ENCODE measurements around the gene GPC6.

The GPC6 gene

DNA sequence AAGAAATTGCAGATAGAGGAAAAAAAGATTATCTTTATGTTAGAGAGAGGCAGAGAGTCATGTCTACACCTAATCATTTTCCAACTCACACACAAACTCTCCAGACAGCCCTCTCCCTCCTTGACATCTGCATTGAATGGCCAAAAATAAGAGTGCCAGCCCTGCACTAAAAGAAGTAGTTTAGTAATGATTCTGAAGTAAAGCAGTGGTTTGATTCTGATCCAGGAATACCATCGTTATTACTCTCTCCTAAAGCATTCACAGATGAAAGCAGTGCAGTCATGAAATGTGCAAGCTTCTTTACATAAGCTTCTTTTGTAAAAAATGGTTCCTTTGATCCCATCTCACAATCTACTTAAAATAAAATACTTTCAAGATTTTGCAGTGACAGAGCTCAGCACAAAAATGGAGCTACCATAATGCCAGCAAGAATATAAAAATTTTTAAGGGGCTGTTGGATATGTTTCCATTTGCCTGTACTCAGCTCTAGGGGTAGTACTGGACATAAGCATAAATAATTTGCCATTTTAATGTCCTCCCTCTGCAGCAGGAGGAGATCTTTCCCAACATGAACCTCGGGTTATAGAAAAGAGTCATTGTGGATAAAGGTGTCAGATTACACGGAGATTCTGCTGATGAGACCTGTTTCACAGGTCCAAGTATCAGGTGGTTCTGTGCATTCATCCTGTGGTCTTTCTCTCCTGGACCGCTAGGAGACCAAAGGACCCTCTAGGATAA, 846.6 kb downstream of the GPC6 start:
- no peak for DNase-seq

DNA sequence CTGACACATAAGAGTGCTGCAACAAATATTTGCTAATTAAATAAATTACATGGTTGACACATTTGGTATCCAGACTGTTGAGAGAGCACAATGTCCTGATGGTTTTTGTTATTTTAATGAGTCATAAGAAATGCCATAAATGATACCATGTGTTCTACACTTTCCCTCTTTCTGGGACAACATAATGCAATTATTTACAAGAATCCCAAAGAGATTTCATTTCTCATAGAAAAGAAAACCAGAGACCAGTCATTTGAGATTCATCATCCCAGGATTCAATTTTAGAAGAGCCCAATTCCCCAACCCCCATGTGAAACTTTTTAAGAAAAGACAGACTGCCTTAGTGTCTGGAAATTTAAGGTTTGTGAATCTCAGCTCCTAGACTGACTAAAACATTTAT, 853.3 kb downstream of the GPC6 start:
- no peak for DNase-seq

DNA sequence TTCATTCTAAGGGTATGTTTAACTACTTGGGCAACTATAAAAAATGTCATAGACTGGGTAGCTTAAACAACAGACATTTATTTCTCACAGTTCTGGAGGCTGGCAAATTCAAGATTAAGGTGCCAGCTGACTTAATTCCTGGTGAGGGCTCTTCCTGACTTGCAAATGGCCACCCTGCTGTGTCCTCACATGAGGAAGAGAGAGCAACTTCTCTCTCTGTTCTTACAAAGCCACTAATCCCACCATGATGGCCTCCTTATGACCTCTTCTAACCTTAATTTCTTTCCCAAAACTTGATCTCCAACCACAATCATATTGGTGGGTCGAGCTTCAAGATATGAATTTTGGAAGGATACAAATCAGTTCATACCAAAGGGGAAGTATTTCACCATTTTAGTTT, 853.9 kb downstream of the GPC6 start:
- no peak for DNase-seq

DNA sequence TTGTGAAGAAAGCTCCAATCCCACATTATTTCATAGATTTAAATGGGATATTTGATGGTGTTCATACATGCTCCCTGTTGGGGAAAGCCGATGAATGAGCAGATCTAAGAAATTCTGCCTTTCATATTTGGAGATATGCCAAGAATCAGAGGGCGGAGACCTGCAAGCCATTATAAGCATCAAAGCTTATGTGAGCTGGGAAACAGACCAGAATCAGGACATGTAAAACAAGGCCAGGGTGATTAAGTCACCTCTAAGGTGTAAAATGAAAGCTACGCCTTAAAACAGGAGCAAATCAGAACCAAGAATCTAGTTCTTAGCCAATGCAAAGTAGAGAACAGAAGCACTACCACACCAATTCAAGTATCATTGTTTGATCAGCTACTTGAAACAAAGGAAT, 860.5 kb downstream of the GPC6 start:
- DNase-seq = no peak

DNA sequence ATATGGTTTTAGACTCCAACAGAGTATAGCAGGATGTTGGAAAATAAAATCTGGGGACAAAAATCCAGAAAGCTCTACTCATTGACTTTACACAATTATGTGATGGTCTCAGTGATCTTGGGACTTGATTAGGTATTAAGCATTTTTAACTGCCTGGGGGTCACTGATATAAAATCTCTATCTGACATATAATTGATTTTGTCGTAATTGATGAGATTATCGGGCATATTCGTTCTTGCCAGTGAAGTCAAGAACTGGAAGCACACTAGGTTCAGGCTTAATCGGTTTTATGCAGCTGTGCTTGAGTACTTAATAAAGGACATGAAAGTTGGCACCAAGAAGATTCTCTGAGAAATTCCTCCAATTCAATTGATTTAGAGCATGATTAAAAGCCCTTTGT, 862.1 kb downstream of the GPC6 start:
- DNase-seq = no peak

DNA sequence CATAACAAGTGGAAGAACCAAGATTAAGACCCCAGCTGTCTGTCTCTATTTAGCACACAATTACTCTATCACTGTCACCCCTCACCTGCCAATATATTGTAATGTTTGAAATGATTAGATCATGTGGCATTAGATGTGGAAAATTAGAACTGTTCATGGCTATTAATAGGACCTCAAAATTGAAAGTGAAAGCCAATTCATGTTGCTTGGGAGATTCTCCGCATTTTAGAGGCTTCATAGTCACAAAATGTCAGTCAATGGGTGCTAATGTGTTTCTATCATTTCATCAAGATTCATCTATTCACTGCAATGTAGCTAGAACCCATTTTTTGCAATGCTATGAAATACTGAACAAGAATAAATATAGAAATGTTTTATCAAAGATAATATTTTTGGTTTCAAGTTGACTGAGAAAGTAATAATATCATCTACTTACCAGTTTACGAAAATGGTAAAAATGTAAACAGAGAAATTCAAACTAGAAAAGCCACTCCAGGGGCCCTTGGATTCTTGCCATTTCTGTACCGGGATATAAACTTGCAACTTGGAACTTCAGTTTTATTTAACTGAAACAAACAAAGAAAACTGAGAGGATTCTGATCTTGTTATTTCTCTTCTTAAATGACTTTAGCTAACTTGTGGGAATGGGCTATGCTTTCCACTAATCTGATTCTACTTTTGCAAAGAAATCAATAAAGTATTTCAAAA, 864.3 kb downstream of the GPC6 start:
- no peak for DNase-seq

DNA sequence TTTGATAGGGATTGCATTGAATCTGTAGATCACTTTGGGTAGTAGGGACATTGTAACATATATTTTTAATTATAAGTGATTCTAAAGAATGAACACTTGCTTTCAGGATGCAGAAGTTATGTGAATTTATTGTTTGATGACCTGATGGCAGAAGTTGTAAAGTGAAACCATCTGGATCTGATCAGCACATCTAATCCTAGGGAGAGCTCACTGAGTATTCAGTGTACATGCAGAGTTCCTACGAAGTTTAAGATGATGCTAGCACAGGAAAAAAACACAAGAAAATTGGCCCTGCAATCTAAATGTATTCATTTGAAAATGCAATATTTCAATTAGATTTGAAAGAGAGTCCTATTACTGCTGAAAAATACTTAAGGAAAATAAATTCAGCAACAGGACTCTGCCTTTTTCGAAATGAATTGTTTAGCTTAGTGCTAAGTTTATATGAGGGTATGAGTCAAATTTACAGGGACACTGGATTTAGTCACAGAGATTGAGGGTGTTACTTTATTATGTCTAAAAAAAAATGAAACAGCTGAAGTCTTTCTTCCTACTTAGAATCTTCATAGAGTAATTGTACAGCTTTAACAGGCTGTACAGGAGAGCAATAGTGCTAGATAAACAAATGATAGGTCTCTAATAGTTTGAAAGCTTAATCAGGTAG, 867.2 kb downstream of the GPC6 start:
- DNase-seq = no peak

DNA sequence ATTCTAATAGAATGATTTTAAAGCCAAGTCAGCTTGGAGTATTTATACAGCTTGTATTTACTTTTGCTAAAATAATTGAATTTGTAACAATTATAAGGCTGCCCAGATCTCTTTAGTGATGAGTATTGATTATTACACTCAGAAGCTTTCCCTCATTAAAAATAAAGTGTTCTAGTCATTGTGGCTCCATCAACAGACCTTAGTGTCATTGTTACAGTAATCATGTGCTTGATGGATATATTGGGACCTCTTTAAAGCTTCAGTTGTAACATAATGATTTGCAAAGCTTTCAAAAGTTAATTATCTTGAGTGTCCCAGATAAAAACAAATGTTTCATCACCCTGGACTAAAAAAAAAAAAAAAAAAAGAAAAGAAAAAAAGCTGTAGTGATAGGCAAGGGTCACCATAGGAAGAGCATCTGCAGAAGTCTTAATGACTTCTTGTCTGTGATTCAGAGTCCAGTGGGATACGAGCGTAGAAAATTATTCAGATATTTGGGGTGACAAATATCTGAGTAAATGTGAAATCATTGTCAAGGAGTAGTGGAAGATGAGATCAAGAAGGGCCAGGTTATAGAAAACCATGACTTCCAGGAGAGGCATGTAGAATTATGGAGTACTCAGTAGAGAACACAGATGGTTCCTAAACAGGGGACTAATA, 883.2 kb downstream of the GPC6 start:
- DNase-seq = no peak

DNA sequence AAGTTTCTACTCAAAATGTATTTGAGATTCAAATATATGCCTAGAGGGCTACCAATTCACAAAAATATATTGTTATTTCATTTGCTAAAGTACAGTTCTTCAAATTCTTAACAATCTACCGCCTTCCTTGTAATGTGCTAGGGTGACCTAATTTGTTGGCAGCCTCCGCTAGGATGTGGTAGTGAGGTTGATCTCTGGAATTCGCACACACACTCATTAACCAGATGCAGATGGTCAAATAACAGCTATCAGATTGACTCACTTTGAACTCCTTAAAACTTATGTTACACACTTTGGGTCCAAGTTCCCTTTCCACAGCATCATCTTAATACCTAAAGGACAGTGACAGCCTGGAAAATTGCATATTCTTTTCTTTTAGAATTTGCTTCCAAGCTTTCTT, 885.6 kb downstream of the GPC6 start:
- no peak for DNase-seq

DNA sequence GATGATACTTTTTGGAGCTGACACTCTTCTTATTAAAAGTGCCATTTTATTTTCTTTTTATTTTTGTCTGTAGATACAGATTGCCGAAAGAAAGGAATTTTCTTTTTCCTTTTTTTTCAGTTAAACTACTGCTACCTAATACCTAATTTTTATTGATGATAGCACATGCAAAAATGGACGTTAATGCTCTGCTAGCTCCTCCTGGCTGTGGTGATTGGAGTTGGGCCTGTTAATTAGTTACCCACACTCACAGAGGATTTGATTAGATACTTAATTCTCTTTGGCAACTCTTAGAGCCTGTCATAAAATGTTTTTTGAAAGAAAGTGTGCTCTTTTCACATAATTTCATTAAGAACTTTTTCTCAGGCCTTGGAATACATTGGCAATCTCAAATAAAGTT, 886.1 kb downstream of the GPC6 start:
- DNase-seq = no peak

DNA sequence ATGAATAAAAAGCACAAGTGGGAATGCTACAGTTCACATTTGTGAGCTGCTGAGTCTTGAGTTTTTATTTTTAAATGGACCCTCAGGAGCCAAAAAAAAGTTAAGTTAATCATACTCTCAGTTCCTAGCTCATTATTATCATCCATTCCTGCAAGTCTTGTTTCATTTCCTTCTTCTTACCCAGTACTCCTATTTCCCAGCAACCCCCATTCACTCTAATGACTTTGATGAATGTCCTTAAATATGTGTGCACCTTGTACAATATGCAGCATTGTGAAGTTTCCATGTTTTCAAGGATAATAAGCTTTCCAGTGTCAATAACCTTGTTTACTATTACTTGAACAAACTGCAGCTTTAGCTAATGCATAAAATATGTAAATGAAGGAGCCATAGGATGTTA, 886.6 kb downstream of the GPC6 start:
- DNase-seq = no peak

DNA sequence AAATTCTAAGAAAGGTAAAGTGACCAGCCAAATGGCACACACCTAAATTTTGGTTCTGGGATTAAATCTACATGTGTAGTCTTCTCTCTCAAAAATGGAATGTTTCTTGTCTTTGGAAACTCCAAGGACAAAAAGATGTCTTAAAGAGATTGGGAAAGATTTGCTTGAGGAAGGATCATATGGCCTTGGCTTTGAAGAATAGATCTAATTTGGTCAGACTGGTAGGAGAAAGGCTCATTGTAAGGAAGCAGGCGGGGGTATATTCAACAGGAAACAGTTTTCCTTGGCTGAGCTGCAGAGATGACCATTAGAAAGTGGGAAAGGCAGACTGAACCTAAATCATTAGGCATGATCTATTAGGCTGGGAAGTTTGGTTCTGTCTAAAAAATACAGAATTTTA, 887.6 kb downstream of the GPC6 start:
- no peak for DNase-seq

DNA sequence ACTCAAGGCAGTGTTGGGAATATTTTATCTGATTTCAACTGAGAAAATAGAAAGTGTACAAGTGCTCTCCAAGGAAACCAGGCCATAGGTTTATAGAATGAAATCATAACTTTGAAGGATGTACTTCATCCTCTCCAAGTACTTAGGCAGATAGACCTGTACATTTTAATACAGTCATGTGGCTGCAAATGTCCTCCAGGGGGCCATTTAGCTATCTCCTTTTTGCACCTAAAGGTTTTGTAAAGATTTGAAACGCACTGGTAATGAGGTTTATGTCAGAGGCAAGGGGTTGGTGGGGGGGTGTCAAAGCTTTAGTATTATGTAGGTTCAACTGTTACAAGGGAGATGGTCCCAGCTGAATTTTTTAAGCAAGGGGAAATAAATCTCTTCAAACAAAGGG, 888.4 kb downstream of the GPC6 start:
- peak; percentile 14 for DNase-seq

DNA sequence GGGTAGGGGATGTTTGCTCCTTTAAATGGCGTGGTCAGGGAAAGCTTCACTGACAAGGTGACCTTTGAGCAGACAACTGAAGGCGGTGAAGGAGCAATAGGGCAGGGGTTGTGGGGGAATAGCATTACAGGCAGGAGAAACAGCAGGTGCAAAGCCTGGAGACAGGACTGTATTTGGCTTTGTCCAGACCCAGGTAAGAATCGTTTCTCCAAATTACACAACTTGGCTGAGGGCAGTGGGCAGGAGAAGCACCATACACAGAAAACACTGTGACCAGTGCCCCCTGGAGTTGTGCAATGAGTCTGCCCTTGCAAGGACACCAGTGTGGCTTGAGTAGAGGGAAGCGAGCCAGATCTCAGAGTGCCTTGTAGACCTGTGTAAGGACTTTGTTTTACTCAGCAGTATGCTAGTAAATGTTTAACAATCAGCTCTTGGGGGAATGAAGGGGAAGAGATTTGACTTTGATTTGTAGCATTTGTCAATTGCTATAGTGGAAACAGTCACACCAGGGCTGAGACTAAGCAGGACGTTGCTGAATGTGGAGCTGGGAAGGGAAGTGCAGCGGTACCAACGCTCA, 892.8 kb downstream of the GPC6 start:
- DNase-seq = no peak

DNA sequence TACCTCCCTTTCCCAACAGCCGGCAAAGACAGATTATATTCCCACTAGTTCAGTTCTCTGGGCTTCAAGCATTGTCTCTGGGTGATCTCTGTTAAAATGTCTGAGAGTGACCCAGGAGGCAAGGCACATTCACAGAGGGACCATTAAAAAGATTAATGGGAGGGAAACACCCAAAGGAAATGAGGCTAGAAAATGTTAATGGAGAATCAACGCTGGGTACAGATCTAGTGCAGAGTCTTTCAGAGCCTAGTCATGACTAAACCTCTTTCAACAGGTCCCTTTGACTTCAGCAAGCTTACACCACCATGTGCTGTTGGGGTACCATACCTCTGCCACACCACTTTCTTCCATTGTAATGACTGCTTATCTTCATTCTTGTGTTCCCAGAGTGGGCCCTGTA, 894.3 kb downstream of the GPC6 start:
- no peak for DNase-seq

DNA sequence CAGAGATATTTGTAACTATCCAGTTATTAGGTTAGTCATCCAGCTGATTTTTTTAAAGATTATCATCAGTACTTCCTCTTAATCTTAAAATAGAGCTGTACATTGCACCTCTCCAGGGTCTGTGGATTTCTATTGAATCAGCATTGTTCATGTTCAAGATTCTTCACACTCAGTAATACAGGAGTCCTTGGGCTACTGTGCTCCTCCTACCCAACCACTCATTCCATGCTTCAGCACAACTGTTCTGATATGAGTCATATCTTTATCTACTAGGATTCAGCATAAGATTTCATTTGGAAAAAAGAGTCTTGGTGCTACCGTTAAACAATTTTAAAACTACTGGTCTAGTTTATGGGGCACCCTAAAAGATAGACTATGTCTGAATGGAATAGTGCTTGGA, 895.1 kb downstream of the GPC6 start:
- no peak for DNase-seq

DNA sequence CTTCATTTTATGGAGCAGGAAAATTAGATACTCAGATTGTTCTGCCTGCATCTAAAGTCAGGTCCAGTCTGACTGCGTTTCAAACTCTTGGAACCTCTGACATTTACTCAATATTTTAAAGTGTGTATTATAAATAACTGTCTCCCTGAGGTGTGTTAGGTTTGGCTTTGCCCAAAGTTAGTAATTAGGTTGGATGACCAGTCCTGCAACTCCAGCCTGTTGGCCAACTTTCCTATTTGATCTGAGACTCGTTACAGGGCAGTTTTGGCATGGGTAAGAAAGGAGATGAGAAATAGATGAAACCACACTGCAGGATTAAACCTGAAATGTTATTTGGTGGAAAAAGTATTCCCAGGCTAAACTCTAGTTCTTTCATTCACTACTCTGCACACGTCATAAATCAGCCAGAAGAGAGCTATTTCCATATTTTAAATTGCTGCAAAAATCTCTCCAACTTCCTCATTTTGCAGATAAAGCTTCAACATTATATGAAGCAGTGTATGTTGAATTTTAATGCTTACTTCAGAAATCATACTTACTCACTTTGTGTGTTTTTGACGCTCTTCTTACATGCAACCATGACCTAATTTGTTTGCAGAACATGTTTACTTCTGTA, 895.8 kb downstream of the GPC6 start:
- DNase-seq = no peak

DNA sequence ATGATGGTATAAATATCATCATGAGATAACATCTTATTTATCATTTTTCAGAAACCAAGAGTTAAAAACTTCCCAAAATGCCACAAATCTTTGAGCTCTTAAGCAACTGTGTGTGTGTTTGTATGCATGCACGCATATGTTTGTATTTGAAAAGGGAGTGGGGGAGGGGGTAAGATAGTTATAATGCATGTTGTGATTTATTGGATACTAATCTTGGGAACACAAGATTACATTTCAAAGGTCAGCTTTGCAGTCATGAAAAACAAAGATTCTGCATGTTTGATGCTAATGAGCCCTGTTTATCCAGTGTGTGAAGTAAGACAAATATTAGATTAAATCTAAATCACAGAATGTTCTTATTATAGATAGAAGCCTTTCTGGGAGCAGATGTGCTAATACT, 897.0 kb downstream of the GPC6 start:
- DNase-seq = no peak

DNA sequence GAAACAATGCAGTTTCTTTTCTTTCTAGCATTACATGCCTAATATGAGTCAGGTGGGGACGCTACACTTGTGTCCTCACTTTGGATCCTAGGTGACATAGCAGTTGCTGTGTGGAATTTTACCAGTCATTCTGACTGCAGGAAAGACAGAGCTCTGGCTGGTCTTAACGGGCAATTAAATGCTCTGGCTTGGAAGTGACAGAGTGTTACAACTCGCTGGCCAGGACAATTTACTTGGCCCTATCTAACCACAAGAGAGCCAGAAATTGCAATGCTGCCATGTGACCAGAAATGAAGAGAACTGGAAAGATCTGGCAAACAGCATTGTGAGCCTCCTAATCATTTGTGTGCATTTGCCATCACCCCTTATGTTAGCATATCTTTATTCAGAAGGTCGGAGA, 901.8 kb downstream of the GPC6 start:
- no peak for DNase-seq

DNA sequence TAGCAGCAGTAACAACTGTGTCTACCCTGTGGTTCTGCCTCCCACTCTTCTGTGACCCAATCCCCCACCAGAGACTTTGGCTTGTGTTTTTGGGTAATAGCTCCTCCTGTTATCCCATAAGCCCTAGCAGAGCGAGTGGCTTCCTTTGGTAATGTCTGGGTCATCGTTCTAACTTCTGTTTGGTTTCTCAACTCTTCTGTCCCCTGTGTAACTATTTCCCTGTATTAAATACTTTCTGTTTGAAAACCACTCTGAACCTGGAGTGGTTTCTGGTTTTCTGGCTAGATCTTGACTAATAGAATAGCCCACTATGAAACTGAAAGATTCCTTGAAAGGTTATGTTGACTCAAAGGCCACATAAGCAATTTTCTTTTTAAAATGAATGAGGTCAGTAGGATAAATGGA, 902.9 kb downstream of the GPC6 start:
- no peak for DNase-seq

DNA sequence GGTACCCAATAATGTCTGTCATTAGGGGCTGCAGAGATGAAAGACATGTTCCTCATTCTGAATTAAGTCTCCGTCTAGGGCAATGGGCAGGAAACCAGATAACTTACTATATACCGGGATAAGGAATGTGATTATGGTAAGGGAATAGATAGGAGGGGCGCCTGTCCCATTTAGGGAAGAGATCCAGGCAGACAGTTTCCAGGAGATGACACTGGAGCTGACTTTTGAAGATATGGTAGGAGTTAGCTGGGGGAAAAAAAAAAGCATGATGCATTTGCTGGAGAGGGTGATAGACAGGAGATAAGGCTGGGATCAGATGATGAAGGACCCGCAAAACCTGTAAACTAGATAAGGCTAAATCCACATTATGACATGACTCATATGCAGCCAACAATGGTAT, 912.2 kb downstream of the GPC6 start:
- no peak for DNase-seq

DNA sequence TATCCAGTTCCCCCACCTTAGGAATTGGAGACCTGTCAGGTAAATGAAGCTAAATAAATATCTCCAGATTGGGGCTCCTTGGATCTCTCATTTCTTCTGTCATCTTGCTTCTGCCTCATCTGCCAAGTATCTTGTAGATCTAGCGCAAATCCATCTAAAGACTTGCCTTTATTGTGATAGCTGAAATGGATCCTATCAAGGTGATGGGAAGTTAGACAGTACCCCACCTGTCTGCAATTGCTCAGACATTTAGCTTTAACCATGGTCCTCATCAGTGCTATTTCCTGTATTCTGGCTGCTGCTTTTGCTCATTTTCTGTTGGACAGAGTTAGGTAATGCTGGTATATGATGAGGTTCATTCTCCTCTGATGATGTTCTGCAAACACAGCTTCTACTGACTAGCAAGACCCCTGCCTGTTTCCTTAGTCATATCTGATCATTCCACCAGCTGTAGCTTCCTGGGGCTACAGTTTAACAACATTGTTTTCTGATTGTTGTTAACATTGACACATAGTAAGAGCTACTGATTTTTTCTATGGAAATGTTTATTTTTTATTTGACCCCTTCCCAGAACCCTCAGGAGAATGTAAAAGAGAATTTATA, 912.9 kb downstream of the GPC6 start:
- no peak for DNase-seq

DNA sequence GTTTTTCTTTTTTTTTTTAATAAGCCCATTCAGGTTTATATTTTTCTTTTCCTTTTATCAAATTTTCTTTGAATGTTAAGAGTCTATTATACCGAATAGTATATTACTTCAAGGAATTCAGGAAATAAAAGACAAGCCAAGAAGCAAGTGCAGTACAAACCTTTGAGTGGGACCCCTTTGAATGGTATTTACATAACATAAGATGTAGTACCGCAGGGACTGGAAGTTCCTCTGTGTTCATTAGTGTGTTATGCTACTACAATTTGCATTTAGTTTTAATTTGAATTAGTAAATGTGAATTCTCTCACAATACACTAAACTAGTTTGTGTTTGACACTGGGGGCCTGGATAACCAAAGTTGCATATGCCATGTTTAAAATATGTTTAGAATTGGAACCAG, 913.4 kb downstream of the GPC6 start:
- DNase-seq = no peak
